PC-9 (cell line): Measurements from ENCODE around the gene NAA25. TPM values are rescaled to one million over a fixed set of nuclear protein-coding genes. Genes with fewer than 3 reads are reported as not detected.

Source experiments
- BruUV-seq: library from RNA; stranded (reverse); fragments of 400-500 nt; replicated peaks from 2 replicates; lab custom pipeline; 2021; lab: Mats Ljungman, UMichigan
- CTCF ChIA-PET: fragments of 300-600 bp; sonication (Branson Sonifier 250); formaldehyde crosslinking; loops from one replicate; lab custom pipeline; 2022; ENCODE audit warnings: antibody characterized with exemption; lab: Charles Lee
- POLR2A ChIA-PET: fragments of 300-600 bp; sonication (Branson Sonifier 250); formaldehyde crosslinking; loops from one replicate; lab custom pipeline; 2022; ENCODE audit warnings: antibody characterized with exemption; ENCODE audit not compliant: unreplicated experiment; lab: Charles Lee
- DNase-seq, 2 experiments: peaks; one replicate each; pipeline versions ENCODE4 v3.0.0 to v3.0.0-alpha.2; 2015 to 2022; ENCODE audit warnings: mixed read lengths in 1 of 2
- H2AFZ ChIP-seq: fragments of 200-600 bp; sonication (generic); 2 replicates; pipeline ENCODE4 v1.8.1; 2017; ENCODE audit warnings: antibody characterized with exemption
- H3F3A ChIP-seq: fragments of 200-600 bp; sonication (generic); 2 replicates; pipeline ENCODE4 v1.8.1; 2017; ENCODE audit warnings: antibody characterized with exemption, mild to moderate bottlenecking, low read depth; ENCODE audit not compliant: insufficient read depth
- H3K27ac ChIP-seq: fragments of 200-600 bp; sonication (generic); 2 replicates; pipeline ENCODE4 v1.6.1; 2016; ENCODE audit warnings: mixed run types
- H3K27me3 ChIP-seq: fragments of 200-600 bp; sonication (generic); 2 replicates; pipeline ENCODE4 v1.6.1; 2016; ENCODE audit warnings: low read depth, mixed run types; ENCODE audit not compliant: insufficient read depth
- H3K36me3 ChIP-seq: fragments of 200-600 bp; sonication (generic); 2 replicates; pipeline ENCODE4 v1.6.1; 2016; ENCODE audit warnings: low read depth, mixed run types
- H3K4me1 ChIP-seq: fragments of 200-600 bp; sonication (generic); replicated peaks from 2 replicates; pipeline ENCODE4 v1.6.1; 2016; ENCODE audit warnings: mixed run types; ENCODE audit not compliant: insufficient read depth
- H3K4me2 ChIP-seq: fragments of 200-600 bp; sonication (generic); 2 replicates; pipeline ENCODE4 v1.6.1; 2017; ENCODE audit warnings: mixed run types
- H3K4me3 ChIP-seq: fragments of 200-600 bp; sonication (generic); 2 replicates; pipeline ENCODE4 v1.6.1; 2016; ENCODE audit warnings: mixed run types
- H3K79me2 ChIP-seq: fragments of 200-600 bp; sonication (generic); 2 replicates; pipeline ENCODE4 v1.6.1; 2017; ENCODE audit warnings: low read depth, mixed run types
- H3K9me2 ChIP-seq: fragments of 200-600 bp; sonication (generic); 2 replicates; pipeline ENCODE4 v1.8.1; 2017; ENCODE audit warnings: mild to moderate bottlenecking; ENCODE audit not compliant: insufficient read depth
- H3K9me3 ChIP-seq: fragments of 200-600 bp; sonication (generic); 2 replicates; pipeline ENCODE4 v1.8.1; 2016; ENCODE audit warnings: low read depth; ENCODE audit not compliant: insufficient read depth
- H4K20me1 ChIP-seq: fragments of 200-600 bp; sonication (generic); 2 replicates; pipeline ENCODE4 v1.8.1; 2017; ENCODE audit not compliant: insufficient read depth
- CTCF ChIP-seq: fragments of 200-600 bp; sonication (generic); conservative IDR thresholded peaks from 2 replicates; pipeline ENCODE4 v1.6.1; 2017; ENCODE audit warnings: mixed run types, antibody characterized with exemption, mild to moderate bottlenecking, moderate library complexity
- EZH2 ChIP-seq: fragments of 200-600 bp; sonication (generic); IDR thresholded peaks from 2 replicates; pipeline ENCODE4 v1.8.0; 2017; ENCODE audit warnings: antibody characterized with exemption, low read depth
- intact Hi-C: fragments of 100-400 bp; cut with micrococcal nuclease; formaldehyde crosslinking; loops from one replicate; pipeline ENCODE4 v1.10.0; 2022; ENCODE audit not compliant: unreplicated experiment
- total RNA-seq: library from RNA; stranded (reverse); gene quantifications from 2 replicates; pipeline ENCODE4 v1.2.3, GENCODE V29; 2021

Gene NAA25
- total RNA-seq, 1 experiment from 2014 or later: 37.0 TPM

GRCh38 chr12:112126911-112127310, 18.3 kb upstream of the NAA25 start:
- Histone ChIP-seq H3K36me3 (peaks cover 16% of the 10 kb centered on the region), H3K27ac (no peak overlapping the region), H3K9me2 (no peaks in the 10 kb centered on the region), H3K4me3 (peak overlapping the region; percentile 89; the same call in 1 of the 2 replicates), H3K4me2 (peak overlapping the region; percentile 97), H3F3A (peaks cover 37% of the 10 kb centered on the region), H2AFZ (no peak overlapping the region), H3K9me3 (no peaks in the 10 kb centered on the region), H4K20me1 (no peaks in the 10 kb centered on the region; the same call in 1 of the 2 replicates), H3K27me3 (no peaks in the 10 kb centered on the region), H3K4me1 (peaks cover 73% of the 10 kb centered on the region), H3K79me2 (peaks cover 61% of the 10 kb centered on the region)
- ChIA-PET CTCF (no interaction called here), POLR2A (interaction anchor here (0.6 kb wide), 1 partner anchor 25 kb away, joined by 3 read pairs; no protein-coding TSS in a partner anchor)
- TF ChIP-seq EZH2: no peak
- no peak for TF ChIP-seq CTCF
- no TSS peak for BruUV-seq
- intact Hi-C loops: no loop called here
- DNase-seq: no peak

GRCh38 chr12:112126000-112126438, 17.4 kb upstream of the NAA25 start:
- H3K4me3 ChIP-seq: peak overlapping the region; percentile 89
- TF ChIP-seq EZH2 (no peak), CTCF (no peak)
- intact Hi-C loops: no loop called here
- H3K79me2 ChIP-seq: peaks cover 53% of the 10 kb centered on the region
- H3K4me1 ChIP-seq: peaks cover 73% of the 10 kb centered on the region
- peak overlapping the region; percentile 80 for H2AFZ ChIP-seq
- ChIA-PET CTCF (no interaction called here), POLR2A (interaction anchor here (0.6 to 1.1 kb wide), 3 partner anchors 14 to 287 kb away, joined by 3 to 5 read pairs (median 4); no protein-coding TSS in a partner anchor)
- no peaks in the 10 kb centered on the region for H4K20me1 ChIP-seq
- no peaks in the 10 kb centered on the region for H3K9me3 ChIP-seq
- peaks cover 8% of the 10 kb centered on the region for H3K36me3 ChIP-seq
- no peak for DNase-seq
- H3K27ac ChIP-seq: 0 out of 2 replicates have a peak overlapping the region, but pooled peaks have one; percentile 17
- no peaks in the 10 kb centered on the region for H3K27me3 ChIP-seq
- H3K9me2 ChIP-seq: no peaks in the 10 kb centered on the region
- BruUV-seq: no TSS peak
- peaks cover 46% of the 10 kb centered on the region for H3F3A ChIP-seq
- peak overlapping the region; percentile 97 for H3K4me2 ChIP-seq

GRCh38 chr12:112125250-112125999, 16.8 kb upstream of the NAA25 start, which contains the start of gene TRAFD1:
Gene TRAFD1, plus strand, starts transcription at chr12:112125560. Its CDS starts 4,963 bp downstream, at chr12:112130523.
- Histone ChIP-seq H3K4me2 (peak within 1 kb of the TSS; percentile 97), H3K9me3 (no peaks in the 10 kb centered on the region), H3K36me3 (peaks cover 2% of the 10 kb centered on the region), H3K27ac (0 out of 2 replicates have a peak within 1 kb of the TSS, but pooled peaks have one; percentile 17), H3K79me2 (peaks cover 47% of the 10 kb centered on the region), H3K27me3 (no peaks in the 10 kb centered on the region), H2AFZ (peak within 1 kb of the TSS; percentile 80), H4K20me1 (no peaks in the 10 kb centered on the region), H3F3A (peaks cover 42% of the 10 kb centered on the region), H3K4me1 (peaks cover 67% of the 10 kb centered on the region), H3K4me3 (peak within 1 kb of the TSS; percentile 89), H3K9me2 (no peaks in the 10 kb centered on the region)
- POLR2A ChIA-PET: interaction anchor here (0.6 to 1.1 kb wide), 6 partner anchors 13 to 288 kb away, joined by 3 to 7 read pairs (median 4); partner anchors contain the start of gene NAA25
- CTCF ChIA-PET: no interaction called here
- DNase-seq: peak; percentile 94 to 98
- TSS peak; percentile 65 for BruUV-seq
- intact Hi-C loops: no loop called here
- TF ChIP-seq EZH2: no peak
- no peak for TF ChIP-seq CTCF
